Transverse colon (tissue), 4 donors: ENCODE results near the gene SPACA1. TPM values are rescaled to one million over a fixed set of nuclear protein-coding genes. Genes with fewer than 3 reads are reported as not detected.

Experiments
- DNase-seq: peaks from one replicate; pipeline ENCODE4 v3.0.0-alpha.2; 2019
- H3K27ac ChIP-seq, 4 donors: fragments of 200-600 bp; sonication (generic); 2 replicates each; pipeline ENCODE4 v1.5.1; 2016 to 2018; ENCODE audit warnings: inconsistent platforms in 4 of 4
- H3K27me3 ChIP-seq: fragments of 200-600 bp; sonication (generic); 2 replicates; pipeline ENCODE4 v1.5.1; 2017; ENCODE audit warnings: inconsistent platforms
- H3K36me3 ChIP-seq, 4 donors: fragments of 200-600 bp; sonication (generic); 2 replicates each; pipeline ENCODE4 v1.5.1; 2017 to 2019; ENCODE audit warnings: inconsistent platforms in 4 of 4
- H3K4me1 ChIP-seq, 4 donors: fragments of 200-600 bp; sonication (generic); 2 replicates each; pipeline ENCODE4 v1.5.1; 2017 to 2020; ENCODE audit warnings: inconsistent platforms in 4 of 4
- H3K4me3 ChIP-seq, 4 donors: fragments of 200-600 bp; sonication (generic); 1 replicate in 1 of 4; 2 replicates in 3 of 4; pipeline versions ENCODE4 v1.5.1 to v1.6.1; 2017 to 2019; ENCODE audit warnings: inconsistent platforms in 4 of 4
- H3K9me3 ChIP-seq, 2 donors: fragments of 200-600 bp; sonication (generic); 2 replicates each; pipeline ENCODE4 v1.5.1; 2017 to 2019; ENCODE audit warnings: inconsistent platforms in 2 of 2
- CTCF ChIP-seq, 5 experiments: fragments of 200-600 bp in 3 of 5; fragments of 450-650 bp in 2 of 5; sonication (generic) in 3 of 5; IDR thresholded peaks; 1 replicate in 2 of 5; 2 replicates in 3 of 5; pipeline ENCODE4 v1.5.1; 2016 to 2017; ENCODE audit warnings: antibody characterized with exemption in 5 of 5, inconsistent platforms in 3 of 5, mild to moderate bottlenecking in 2 of 5, moderate library complexity in 1 of 5
- EP300 ChIP-seq: sonication (generic); formaldehyde crosslinking; IDR thresholded peaks from one replicate; pipeline ENCODE4 v1.6.1; 2017; ENCODE audit warnings: antibody characterized with exemption, low read depth
- POLR2A ChIP-seq: fragments of 450-650 bp; IDR thresholded peaks from one replicate; pipeline ENCODE4 v1.6.1; 2016; ENCODE audit warnings: antibody characterized with exemption, mild to moderate bottlenecking, moderate library complexity
- POLR2AphosphoS5 ChIP-seq, 3 donors: sonication (generic); formaldehyde crosslinking; IDR thresholded peaks; one replicate each; pipeline ENCODE4 v1.6.1; 2016; ENCODE audit warnings: antibody characterized with exemption in 3 of 3
- WGBS, 2 donors: methylation state at CpG; one replicate each; pipeline ENCODE4 v1.1.5; 2018; ENCODE audit warnings: low coverage in 1 of 2; 5-methylcytosine and 5-hydroxymethylcytosine counted together
- in situ Hi-C, 4 donors: fragments of 200-750 bp; cut with MboI; loops; one replicate each; pipeline versions ENCODE4 v1.15.0 to v1.15.1; 2017; ENCODE audit warnings: low sequenced_read_pairs in 3 of 4, low pct_ligation_motif_present in 1 of 4, low pct_unique_long_range_greater_than_20kb in 1 of 4
- intact Hi-C: fragments of 100-400 bp; cut with DNase I; formaldehyde crosslinking; loops from one replicate; pipeline ENCODE4 v1.15.1; 2023; ENCODE audit warnings: low total_unique reads
- total RNA-seq, 4 donors: library from RNA; depleted of rRNA; stranded (reverse); fragments of >200 nt; gene quantifications; one replicate each; pipeline ENCODE4 v1.1.0, GENCODE V29; 2016

The SPACA1 gene
- total RNA-seq, 4 donors from 2014 or later, result not detected

DNA sequence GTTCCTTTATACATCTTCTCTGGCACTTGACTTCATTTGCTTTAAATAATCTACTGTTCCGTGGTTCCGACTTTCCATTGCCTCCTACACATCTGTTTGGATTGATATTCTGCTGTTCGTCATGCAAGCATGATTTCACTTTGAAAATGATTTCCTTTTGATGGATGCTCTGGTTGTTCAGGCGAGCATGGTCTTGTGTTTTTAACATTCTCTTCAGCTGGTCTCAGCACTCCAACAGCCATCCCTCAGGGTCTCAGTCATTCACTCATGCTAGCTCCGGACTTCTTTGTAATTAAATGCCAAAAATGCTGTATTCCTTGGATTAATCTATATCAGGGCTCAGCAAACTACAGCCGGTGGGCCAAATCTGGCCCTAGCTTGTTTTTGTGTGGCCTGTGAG, 27.2 kb upstream of the SPACA1 start:
- no peaks in the 10 kb centered on the region for H3K4me1 ChIP-seq
- no peak overlapping the region for H3K27ac ChIP-seq
- H3K9me3 ChIP-seq, result no peaks in the 10 kb centered on the region
- in situ Hi-C loops, result no loop called here
- no peaks in the 10 kb centered on the region for H3K27me3 ChIP-seq
- H3K36me3 ChIP-seq, result no peaks in the 10 kb centered on the region
- WGBS, 2 donors, result 56 to 81% methylated on average over 4 to 6 of the region's 6 CpGs
- no peak overlapping the region for H3K4me3 ChIP-seq
- no peak for DNase-seq
- intact Hi-C loops, result no loop called here
- TF ChIP-seq POLR2A (no peak), CTCF (IDR thresholded peaks at IDR 0.05) (no peak), POLR2AphosphoS5 (IDR thresholded peaks at IDR 0.05) (no peak), EP300 (no peak)

DNA sequence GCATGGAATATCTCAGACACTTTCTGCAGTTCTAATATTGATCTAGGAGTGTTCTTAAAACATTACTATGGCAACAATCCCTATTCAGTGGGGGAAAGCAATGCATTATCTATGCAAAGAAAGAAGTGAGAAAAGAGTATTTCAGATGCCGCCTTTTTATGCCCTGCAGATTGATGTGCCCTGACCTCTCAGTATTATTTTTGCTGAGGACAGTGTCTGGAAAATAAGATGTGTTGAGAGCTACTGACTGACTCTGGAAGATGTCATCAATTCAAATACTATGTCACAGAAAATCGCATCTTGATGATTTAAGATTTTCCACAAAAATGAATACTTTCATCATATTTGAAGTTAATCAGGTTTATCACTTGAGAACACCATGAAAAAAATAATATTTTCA, 22.9 kb upstream of the SPACA1 start:
- in situ Hi-C loops (no loop called here), intact Hi-C loops (no loop called here)
- Histone ChIP-seq H3K9me3 (peaks cover 12 to 13% of the 10 kb centered on the region in 2 donors), H3K27me3 (no peaks in the 10 kb centered on the region), H3K4me3 (no peak overlapping the region), H3K36me3 (no peaks in the 10 kb centered on the region), H3K27ac (no peak overlapping the region), H3K4me1 (no peaks in the 10 kb centered on the region)
- TF ChIP-seq EP300 (no peak), CTCF (IDR thresholded peaks at IDR 0.05) (no peak), POLR2A (no peak), POLR2AphosphoS5 (IDR thresholded peaks at IDR 0.05) (no peak)
- DNase-seq, result no peak
- WGBS, 2 donors, result 76 to 80% methylated on average over 2 of the region's 2 CpGs

DNA sequence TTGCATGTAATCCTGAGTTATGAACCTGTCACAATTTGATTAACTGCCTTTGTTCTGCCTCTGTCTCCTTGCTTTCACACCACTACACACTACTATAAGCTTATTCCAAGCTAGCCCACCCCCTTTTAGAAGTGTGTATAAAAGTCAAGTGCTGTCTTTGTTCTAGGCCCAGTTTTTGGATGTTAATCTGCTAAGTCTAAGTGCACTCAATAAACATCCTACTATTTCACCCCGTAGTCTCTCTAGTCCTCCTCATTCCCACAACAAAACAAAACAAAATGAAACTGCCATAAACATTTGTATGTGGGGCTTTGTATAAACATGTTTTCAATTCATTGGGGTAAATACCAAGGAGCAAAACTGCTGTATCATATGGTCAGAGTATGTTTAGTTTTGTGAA, 16.1 kb upstream of the SPACA1 start:
- intact Hi-C loops, result no loop called here
- Histone ChIP-seq H3K4me3 (no peak overlapping the region), H3K9me3 (peaks cover 34 to 40% of the 10 kb centered on the region in 2 donors), H3K27ac (no peak overlapping the region), H3K4me1 (no peaks in the 10 kb centered on the region), H3K36me3 (no peaks in the 10 kb centered on the region), H3K27me3 (no peaks in the 10 kb centered on the region)
- no peak for DNase-seq
- in situ Hi-C loops, result no loop called here
- TF ChIP-seq EP300 (no peak), POLR2AphosphoS5 (IDR thresholded peaks at IDR 0.05) (no peak), CTCF (IDR thresholded peaks at IDR 0.05) (no peak), POLR2A (no peak)
- WGBS, 2 donors, result 94 to 100% methylated on average over 1 of the region's 1 CpG

GRCh38 chr6:88044530-88044929, 3.1 kb upstream of the SPACA1 start:
- no peaks in the 10 kb centered on the region for H3K27me3 ChIP-seq
- no peaks in the 10 kb centered on the region for H3K9me3 ChIP-seq
- H3K4me3 ChIP-seq, result no peak overlapping the region
- no peak for DNase-seq
- H3K4me1 ChIP-seq, result peaks cover 0 to 14% (median 0%) of the 10 kb centered on the region in 4 donors
- H3K36me3 ChIP-seq, result no peaks in the 10 kb centered on the region
- no peak overlapping the region for H3K27ac ChIP-seq
- no peak for TF ChIP-seq POLR2A
- TF ChIP-seq CTCF (IDR thresholded peaks at IDR 0.05), result no peak
- TF ChIP-seq POLR2AphosphoS5 (IDR thresholded peaks at IDR 0.05), result no peak
- no peak for TF ChIP-seq EP300
- in situ Hi-C loops (no loop called here), intact Hi-C loops (no loop called here)
